Stimulated activated CD8-positive, alpha-beta memory T cell treated with anti-CD3 and anti-CD28 coated beads, Interleukin-7, amount 100 ng/mL, for 1 hour (primary cell): Measurements from ENCODE around the gene CHAT.

Experiments used
- DNase-seq, 2 donors: peaks; one replicate each; pipeline ENCODE4 v3.0.0-alpha.2; 2020; ENCODE audit warnings: low read depth in 2 of 2

CHAT gene

GRCh38 chr10:49612513-49613164 lies 1.2 kb upstream of the CHAT start:
- DNase-seq: no peak

- no peak for DNase-seq
Observed at GRCh38 chr10:49613165-49613881, 514 bp upstream of the CHAT start.

- no peak for DNase-seq
Observed at GRCh38 chr10:49614242-49615198, 683 bp downstream of the CHAT start.

GRCh38 chr10:49615213-49615612 lies 1.4 kb downstream of the CHAT start:
- DNase-seq: no peak

- no peak for DNase-seq
Observed at GRCh38 chr10:49615721-49616120, 1.9 kb downstream of the CHAT start.

GRCh38 chr10:49616421-49617101 lies 2.7 kb downstream of the CHAT start:
- DNase-seq: no peak

- no peak for DNase-seq
Observed at GRCh38 chr10:49617121-49618020, 3.5 kb downstream of the CHAT start.

- DNase-seq: no peak
Observed at GRCh38 chr10:49618821-49619220, 5.0 kb downstream of the CHAT start.

GRCh38 chr10:49619613-49620012 lies 5.8 kb downstream of the CHAT start:
- DNase-seq: no peak

- DNase-seq: no peak
Observed at GRCh38 chr10:49620286-49620810, 6.5 kb downstream of the CHAT start.

- no peak for DNase-seq
Observed at GRCh38 chr10:49620841-49621378, 7.1 kb downstream of the CHAT start.

- no peak for DNase-seq
Observed at GRCh38 chr10:49621561-49621960, 7.7 kb downstream of the CHAT start.

- no peak for DNase-seq
Observed at GRCh38 chr10:49622426-49623425, 8.9 kb downstream of the CHAT start.

GRCh38 chr10:49624629-49625028 lies 10.8 kb downstream of the CHAT start:
- DNase-seq: no peak

GRCh38 chr10:49625411-49625810 lies 11.6 kb downstream of the CHAT start:
- no peak for DNase-seq

GRCh38 chr10:49627038-49627437 lies 13.2 kb downstream of the CHAT start:
- no peak for DNase-seq

GRCh38 chr10:49627644-49628247 lies 13.9 kb downstream of the CHAT start:
- DNase-seq: no peak

GRCh38 chr10:49628599-49628998 lies 14.8 kb downstream of the CHAT start:
- DNase-seq: no peak
